B cell (primary cell): ENCODE results near the gene KCNJ12. TPM values are rescaled to one million over a fixed set of nuclear protein-coding genes. Genes with fewer than 3 reads are reported as not detected.
"Not testable (repeated sequence)": the region's sequence is repeated elsewhere in the genome, so short reads cannot be mapped to it uniquely, and the experiment has no call there.

Experiments used
- ATAC-seq: fragments of 200-7000 bp; cut with Tn5 transposase; one replicate; pipeline ENCODE4 v1.10.0; 2021; ENCODE audit warnings: low read depth, mild to moderate bottlenecking, moderate number of reproducible peaks, moderate library complexity
- CTCF ChIA-PET: fragments of 350-600 bp; sonication (Branson Sonifier 250); formaldehyde crosslinking; loops from one replicate; lab custom pipeline; 2021; ENCODE audit warnings: antibody characterized with exemption, inconsistent platforms; lab: Charles Lee
- POLR2A ChIA-PET: fragments of 350-600 bp; sonication (Branson Sonifier 250); formaldehyde crosslinking; loops from one replicate; lab custom pipeline; 2021; ENCODE audit warnings: antibody characterized with exemption; lab: Charles Lee
- DNase-seq: peaks from one replicate; pipeline ENCODE4 v3.0.0; 2013
- H2AFZ ChIP-seq: 2 replicates; pipeline ENCODE4 v1.6.1; 2012; ENCODE audit warnings: mild to moderate bottlenecking, low read depth, low read length; ENCODE audit not compliant: insufficient read depth, poor library complexity, severe bottlenecking
- H3K27ac ChIP-seq, 2 donors: 1 replicate in 1 of 2; 2 replicates in 1 of 2; pipeline ENCODE4 v1.5.1; 2012 to 2013; ENCODE audit warnings: low read length in 2 of 2, mild to moderate bottlenecking in 2 of 2, moderate library complexity in 1 of 2
- H3K27me3 ChIP-seq, 4 experiments: fragments of 200-600 bp in 1 of 4; sonication (generic) in 1 of 4; replicated peaks in 1 of 4; 1 replicate in 2 of 4; 2 replicates in 2 of 4; pipeline versions ENCODE4 v1.6.1 to v1.7.0; 2013 to 2016; ENCODE audit warnings: low read length in 3 of 4, mild to moderate bottlenecking in 2 of 4, mixed read lengths in 1 of 4, moderate library complexity in 1 of 4; ENCODE audit not compliant: insufficient read depth in 4 of 4, control insufficient read depth in 3 of 4; ENCODE audit errors: control extremely low read depth in 1 of 4
- H3K36me3 ChIP-seq, 2 experiments: replicated peaks in 1 of 2; 1 replicate in 1 of 2; 2 replicates in 1 of 2; pipeline versions ENCODE4 v1.6.1 to v1.7.1; 2013; ENCODE audit warnings: low read length in 1 of 2; ENCODE audit not compliant: insufficient read depth in 2 of 2, control insufficient read depth in 1 of 2; ENCODE audit errors: control extremely low read depth in 1 of 2, extremely low read depth in 1 of 2
- H3K4me1 ChIP-seq, 2 donors: fragments of 200-600 bp in 1 of 2; sonication (generic) in 1 of 2; 1 replicate in 1 of 2; 2 replicates in 1 of 2; pipeline versions ENCODE4 v1.5.1 to v1.6.1; 2013 to 2017; ENCODE audit warnings: low read length in 2 of 2; ENCODE audit not compliant: control insufficient read depth in 2 of 2, insufficient read depth in 2 of 2
- H3K4me2 ChIP-seq: replicated peaks from 2 replicates; pipeline ENCODE3; 2012; ENCODE audit warnings: mild to moderate bottlenecking, low read depth, low read length; ENCODE audit not compliant: poor library complexity, severe bottlenecking
- H3K4me3 ChIP-seq, 5 experiments: fragments of 200-600 bp in 1 of 5; sonication (generic) in 1 of 5; 1 replicate in 3 of 5; 2 replicates in 2 of 5; pipeline versions ENCODE4 v1.5.1 to v1.7.0; 2011 to 2016; ENCODE audit warnings: low read length in 4 of 5, mild to moderate bottlenecking in 4 of 5, low read depth in 2 of 5, control low read depth in 1 of 5, moderate library complexity in 1 of 5; ENCODE audit not compliant: insufficient read depth in 1 of 5; ENCODE audit errors: control extremely low read depth in 1 of 5, extremely low read depth in 1 of 5
- H3K79me2 ChIP-seq: fragments of 200-600 bp; sonication (generic); one replicate; pipeline ENCODE4 v1.6.0; 2016; ENCODE audit warnings: low read length; ENCODE audit not compliant: control insufficient read depth, insufficient read depth
- H3K9ac ChIP-seq: fragments of 200-600 bp; sonication (generic); 2 replicates; pipeline ENCODE4 v1.6.1; 2017; ENCODE audit warnings: mild to moderate bottlenecking, low read length, moderate library complexity
- H3K9me3 ChIP-seq, 3 donors: one replicate each; pipeline versions ENCODE4 v1.6.1 to v1.7.1; 2013; ENCODE audit warnings: low read length in 2 of 3; ENCODE audit not compliant: control insufficient read depth in 2 of 3, insufficient read depth in 1 of 3; ENCODE audit errors: control extremely low read depth in 1 of 3
- H4K20me1 ChIP-seq: 2 replicates; pipeline ENCODE4 v1.6.0; 2012; ENCODE audit warnings: mild to moderate bottlenecking, low read length; ENCODE audit not compliant: insufficient read depth, control insufficient read depth, poor library complexity, severe bottlenecking
- H3K27ac Mint-ChIP-seq: one replicate; pipeline ENCODE4 v1.8.0; 2021; ENCODE audit warnings: mixed read lengths
- H3K27me3 Mint-ChIP-seq: one replicate; pipeline ENCODE4 v1.8.0; 2021; ENCODE audit warnings: mixed read lengths
- H3K4me1 Mint-ChIP-seq: one replicate; pipeline ENCODE4 v1.8.0; 2021; ENCODE audit warnings: mixed read lengths
- H3K4me3 Mint-ChIP-seq: one replicate; pipeline ENCODE4 v1.8.0; 2021; ENCODE audit warnings: mixed read lengths
- H3K9me3 Mint-ChIP-seq: one replicate; pipeline ENCODE4 v1.8.0; 2022; ENCODE audit warnings: mixed read lengths; ENCODE audit not compliant: insufficient read depth
- WGBS: methylation state at CpG from one replicate; pipeline ENCODE4 v1.1.5; 2013; ENCODE audit warnings: missing lambda C conversion rate; ENCODE audit not compliant: insufficient coverage; 5-methylcytosine and 5-hydroxymethylcytosine counted together
- intact Hi-C: fragments of 100-400 bp; cut with micrococcal nuclease; formaldehyde crosslinking; loops from one replicate; pipeline ENCODE4 v1.10.0; 2022
- polyA plus RNA-seq: library from polyadenylated mRNA; depleted of rRNA; stranded (reverse); fragments of >200 nt; gene quantifications from 2 replicates; pipeline ENCODE4 v1.2.3, GENCODE V29; 2012
- total RNA-seq, 2 donors: library from RNA; stranded (reverse); fragments of 120-200 nt in 1 of 2; gene quantifications; 1 replicate in 1 of 2; 2 replicates in 1 of 2; pipeline versions ENCODE4 v1.2.3 to v1.2.4, GENCODE V29; 2013 to 2022

The KCNJ12 gene
- total and polyA plus RNA-seq, 2 donors (not counting 1 experiment from before 2014, with no cell fraction given) = not detected

GRCh38 chr17:21422311-21423189 is 46.4 kb downstream of the KCNJ12 start:
- H2AFZ ChIP-seq, H3K36me3 ChIP-seq, H3K9me3 Mint-ChIP-seq, CTCF ChIA-PET, H3K4me2 ChIP-seq, H4K20me1 ChIP-seq, H3K4me3 ChIP-seq, H3K4me1 ChIP-seq, H3K27me3 ChIP-seq, H3K4me1 Mint-ChIP-seq, H3K27ac ChIP-seq, H3K9ac ChIP-seq, H3K9me3 ChIP-seq, DNase-seq, H3K27ac Mint-ChIP-seq, H3K4me3 Mint-ChIP-seq, intact Hi-C loops, H3K27me3 Mint-ChIP-seq, H3K79me2 ChIP-seq, ATAC-seq: not testable (repeated sequence)
- POLR2A ChIA-PET = interaction anchor here (0.6 kb wide), 1 partner anchor 27 kb away, joined by 18 read pairs; no protein-coding TSS in a partner anchor
- 89% methylated on average over 7 of the region's 14 CpGs for WGBS

DNA sequence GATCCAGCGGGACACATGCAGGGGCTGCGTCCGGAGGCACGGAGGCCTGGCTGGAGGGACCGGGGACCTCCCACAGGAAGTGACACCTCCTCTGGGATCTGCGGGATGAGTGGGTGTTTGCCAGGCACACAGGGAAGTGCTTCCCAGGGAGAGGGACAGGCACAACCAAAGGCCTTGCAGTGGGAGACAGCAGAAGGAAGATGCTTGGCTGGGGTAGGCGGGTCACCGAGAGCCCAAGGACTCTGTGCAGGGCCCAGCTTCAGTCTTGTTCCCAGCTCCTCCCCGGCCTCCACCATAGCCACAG is 47.0 kb downstream of the KCNJ12 start:
- H3K4me3 Mint-ChIP-seq, H3K79me2 ChIP-seq, ATAC-seq, H3K27ac ChIP-seq, H3K4me2 ChIP-seq, H4K20me1 ChIP-seq, H3K9me3 ChIP-seq, H3K36me3 ChIP-seq, H3K27me3 ChIP-seq, POLR2A ChIA-PET, H3K4me1 Mint-ChIP-seq, H2AFZ ChIP-seq, CTCF ChIA-PET, H3K27ac Mint-ChIP-seq, H3K4me3 ChIP-seq, DNase-seq, intact Hi-C loops, H3K9ac ChIP-seq, H3K4me1 ChIP-seq, H3K27me3 Mint-ChIP-seq, H3K9me3 Mint-ChIP-seq: not testable (repeated sequence)
- WGBS = 97% methylated on average over 9 of the region's 9 CpGs

- H2AFZ ChIP-seq, H3K36me3 ChIP-seq, H3K9me3 Mint-ChIP-seq, H3K9ac ChIP-seq, H3K79me2 ChIP-seq, H3K27ac ChIP-seq, H3K27me3 Mint-ChIP-seq, H3K4me3 ChIP-seq, CTCF ChIA-PET, H3K27me3 ChIP-seq, H3K4me1 ChIP-seq, intact Hi-C loops, H3K9me3 ChIP-seq, H3K4me2 ChIP-seq, ATAC-seq, H4K20me1 ChIP-seq, H3K4me3 Mint-ChIP-seq, H3K4me1 Mint-ChIP-seq, DNase-seq, POLR2A ChIA-PET, H3K27ac Mint-ChIP-seq: not testable (repeated sequence)
- WGBS = 89% methylated on average over 7 of the region's 7 CpGs
These were observed 48.5 kb downstream of the KCNJ12 start for GRCh38 chr17:21424697-21425096.
